Effector memory CD4-positive, alpha-beta T cell (primary cell): ENCODE results near the gene ATP6V0D1.
A peak's percentile ranks its signal among the peaks of the same experiment; 100 is the strongest.

Source experiments
- DNase-seq, 3 donors: peaks; one replicate each; pipeline ENCODE4 v3.0.0-alpha.2; 2020
- H3K27ac ChIP-seq: 2 replicates; pipeline ENCODE4 v1.7.0; 2013; ENCODE audit warnings: mild to moderate bottlenecking, low read length, moderate library complexity; ENCODE audit not compliant: insufficient read depth, poor library complexity, severe bottlenecking
- H3K27me3 ChIP-seq: replicated peaks from 2 replicates; pipeline ENCODE4 v1.7.0; 2013; ENCODE audit warnings: mild to moderate bottlenecking, low read length; ENCODE audit not compliant: insufficient read depth, control insufficient read depth, poor library complexity, severe bottlenecking
- H3K36me3 ChIP-seq: 2 replicates; pipeline ENCODE4 v1.7.0; 2013; ENCODE audit warnings: mild to moderate bottlenecking, low read length, moderate library complexity; ENCODE audit not compliant: control insufficient read depth, insufficient read depth
- H3K4me1 ChIP-seq: 2 replicates; pipeline ENCODE4 v1.7.0; 2013; ENCODE audit warnings: low read length, mild to moderate bottlenecking; ENCODE audit not compliant: control insufficient read depth, insufficient read depth, poor library complexity, severe bottlenecking
- H3K4me3 ChIP-seq: 2 replicates; pipeline ENCODE4 v1.7.0; 2013; ENCODE audit warnings: low read length, low read depth, mild to moderate bottlenecking; ENCODE audit not compliant: insufficient read depth, poor library complexity, severe bottlenecking
- H3K9me3 ChIP-seq: 2 replicates; pipeline ENCODE4 v1.7.0; 2013; ENCODE audit warnings: mild to moderate bottlenecking, low read length, moderate library complexity; ENCODE audit not compliant: control insufficient read depth

The ATP6V0D1 gene

GRCh38 chr16:67438098-67438791 lies 42.7 kb downstream of the ATP6V0D1 start:
- Histone ChIP-seq H3K36me3 (peaks cover 40% of the 10 kb centered on the region), H3K27ac (no peak overlapping the region), H3K9me3 (no peaks in the 10 kb centered on the region), H3K27me3 (no peaks in the 10 kb centered on the region), H3K4me1 (no peaks in the 10 kb centered on the region), H3K4me3 (no peak overlapping the region)
- no peak for DNase-seq

- Histone ChIP-seq H3K4me1 (no peaks in the 10 kb centered on the region), H3K9me3 (no peaks in the 10 kb centered on the region), H3K4me3 (no peak overlapping the region), H3K27ac (no peak overlapping the region), H3K36me3 (peaks cover 33% of the 10 kb centered on the region), H3K27me3 (no peaks in the 10 kb centered on the region)
- DNase-seq = no peak
Measured at GRCh38 chr16:67437513-67437912, 43.4 kb downstream of the ATP6V0D1 start.

- Histone ChIP-seq H3K36me3 (peaks cover 32% of the 10 kb centered on the region), H3K27me3 (no peaks in the 10 kb centered on the region), H3K4me1 (no peaks in the 10 kb centered on the region), H3K27ac (no peak overlapping the region), H3K4me3 (no peak overlapping the region), H3K9me3 (no peaks in the 10 kb centered on the region)
- DNase-seq = no peak
Measured at GRCh38 chr16:67436640-67437193, 44.2 kb downstream of the ATP6V0D1 start.

- H3K4me3 ChIP-seq = no peak overlapping the region
- no peaks in the 10 kb centered on the region for H3K4me1 ChIP-seq
- H3K27ac ChIP-seq = no peak overlapping the region
- DNase-seq = no peak
- peaks cover 27% of the 10 kb centered on the region for H3K36me3 ChIP-seq
- H3K27me3 ChIP-seq = no peaks in the 10 kb centered on the region
- no peaks in the 10 kb centered on the region for H3K9me3 ChIP-seq
Measured at GRCh38 chr16:67435758-67436164, 45.2 kb downstream of the ATP6V0D1 start.

GRCh38 chr16:67433131-67433719 lies 47.7 kb downstream of the ATP6V0D1 start:
- Histone ChIP-seq H3K4me3 (no peak overlapping the region), H3K27me3 (peaks cover 23% of the 10 kb centered on the region)

GRCh38 chr16:67432506-67432890 lies 48.5 kb downstream of the ATP6V0D1 start:
- Histone ChIP-seq H3K9me3 (no peaks in the 10 kb centered on the region), H3K36me3 (no peaks in the 10 kb centered on the region), H3K27me3 (peaks cover 23% of the 10 kb centered on the region), H3K4me3 (no peak overlapping the region), H3K27ac (no peak overlapping the region), H3K4me1 (peaks cover 6% of the 10 kb centered on the region)
- no peak for DNase-seq

More at GRCh38 chr16:67433131-67433719, 47.7 kb downstream of the ATP6V0D1 start:
- H3K4me1 ChIP-seq = peaks cover 6% of the 10 kb centered on the region
- no peak overlapping the region for H3K27ac ChIP-seq
- no peak for DNase-seq
- H3K9me3 ChIP-seq = no peaks in the 10 kb centered on the region
- H3K36me3 ChIP-seq = peaks cover 7% of the 10 kb centered on the region

GRCh38 chr16:67431775-67432505 lies 49.0 kb downstream of the ATP6V0D1 start:
- no peaks in the 10 kb centered on the region for H3K36me3 ChIP-seq
- peaks cover 23% of the 10 kb centered on the region for H3K27me3 ChIP-seq
- H3K9me3 ChIP-seq = no peaks in the 10 kb centered on the region
- peaks cover 6% of the 10 kb centered on the region for H3K4me1 ChIP-seq
- no peak overlapping the region for H3K27ac ChIP-seq
- H3K4me3 ChIP-seq = no peak overlapping the region
- no peak for DNase-seq

- DNase-seq = peak in 1 of 3 donors; percentile 6
- no peaks in the 10 kb centered on the region for H3K9me3 ChIP-seq
- peaks cover 6% of the 10 kb centered on the region for H3K4me1 ChIP-seq
- peaks cover 23% of the 10 kb centered on the region for H3K27me3 ChIP-seq
- no peaks in the 10 kb centered on the region for H3K36me3 ChIP-seq
- H3K27ac ChIP-seq = no peak within 1 kb of the TSS
- peak within 1 kb of the TSS; percentile 47 for H3K4me3 ChIP-seq
Measured at GRCh38 chr16:67430977-67431774, 49.8 kb downstream of the ATP6V0D1 start, which contains the start of gene HSD11B2. Gene HSD11B2, plus strand, starts transcription at chr16:67431121. Its CDS starts 128 bp downstream, at chr16:67431249.

GRCh38 chr16:67430504-67430976 lies 50.4 kb downstream of the ATP6V0D1 start:
- Histone ChIP-seq H3K4me1 (peaks cover 6% of the 10 kb centered on the region), H3K27me3 (peaks cover 23% of the 10 kb centered on the region), H3K36me3 (no peaks in the 10 kb centered on the region), H3K27ac (no peak overlapping the region), H3K4me3 (peak overlapping the region; percentile 47), H3K9me3 (no peaks in the 10 kb centered on the region)
- no peak for DNase-seq
